Measurements from ENCODE around the gene DNAH14. TPM values are rescaled to one million over a fixed set of nuclear protein-coding genes. Genes with fewer than 3 reads are reported as not detected.
A peak's percentile ranks its signal among the peaks of the same experiment; 100 is the strongest.

DNAH14 gene
- total and polyA plus RNA-seq, 10 of the 15 experiments (the other 5 are each of a cell fraction or from before 2014, with no cell fraction given) = 2.0 to 7.9 (median 4.8) TPM

DNA sequence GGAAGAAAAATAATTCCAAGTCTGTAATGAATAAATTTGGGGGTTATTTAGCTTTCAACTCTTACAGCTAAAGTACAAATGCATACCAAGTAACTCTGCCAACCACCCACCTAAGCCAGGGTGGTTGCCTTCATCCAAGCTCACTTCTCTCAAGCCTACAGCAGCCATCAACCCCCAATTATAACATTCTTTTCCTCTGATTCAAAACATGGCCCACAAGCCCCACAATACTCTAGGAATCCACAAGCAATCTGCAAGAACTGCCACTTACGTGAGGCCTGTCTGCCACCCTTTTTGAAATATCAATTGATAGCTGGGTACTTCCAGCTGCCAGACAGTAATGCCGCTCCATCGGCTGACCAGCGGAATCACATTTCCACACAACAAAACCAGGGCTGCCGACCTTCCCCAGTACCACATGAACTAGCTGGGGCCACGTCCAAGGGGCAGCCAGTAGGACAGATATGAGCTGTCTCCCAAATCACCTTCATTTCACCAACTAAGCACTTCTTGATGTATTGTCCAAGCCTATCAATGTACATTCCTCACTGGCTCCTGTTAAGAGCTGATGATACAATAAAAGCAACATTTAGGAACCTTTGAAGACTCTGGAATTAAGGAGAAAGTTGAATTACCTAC is 495.2 kb downstream of the DNAH14 start:
- H4K20me1 ChIP-seq (ENCODE audit: control insufficient read depth, insufficient read depth) = peaks cover 7% of the 10 kb centered on the region; the same call in 1 of the 2 replicates
- H3K27ac ChIP-seq (ENCODE audit: control insufficient read depth, insufficient read depth) = peak overlapping the region; percentile 48
- H3K36me3 ChIP-seq (ENCODE audit: control insufficient read depth in 2 of 2, insufficient read depth in 2 of 2, low read length in 1 of 2) = peaks cover 1 to 24% of the 10 kb centered on the region in 2 experiments
- TF ChIP-seq ZBED1 (IDR thresholded peaks at IDR 0.05; ENCODE audit: borderline replicate concordance) (no peak), CHD1 (IDR thresholded peaks at IDR 0.05; ENCODE audit: low read depth, low read length) (no peak), NFYB (IDR thresholded peaks at IDR 0.05; ENCODE audit: insufficient read depth, low read depth, low read length) (no peak), WRNIP1 (IDR thresholded peaks at IDR 0.05; ENCODE audit: borderline replicate concordance, low read depth, low read length) (no peak)
- TF ChIP-seq, protein P1, sequence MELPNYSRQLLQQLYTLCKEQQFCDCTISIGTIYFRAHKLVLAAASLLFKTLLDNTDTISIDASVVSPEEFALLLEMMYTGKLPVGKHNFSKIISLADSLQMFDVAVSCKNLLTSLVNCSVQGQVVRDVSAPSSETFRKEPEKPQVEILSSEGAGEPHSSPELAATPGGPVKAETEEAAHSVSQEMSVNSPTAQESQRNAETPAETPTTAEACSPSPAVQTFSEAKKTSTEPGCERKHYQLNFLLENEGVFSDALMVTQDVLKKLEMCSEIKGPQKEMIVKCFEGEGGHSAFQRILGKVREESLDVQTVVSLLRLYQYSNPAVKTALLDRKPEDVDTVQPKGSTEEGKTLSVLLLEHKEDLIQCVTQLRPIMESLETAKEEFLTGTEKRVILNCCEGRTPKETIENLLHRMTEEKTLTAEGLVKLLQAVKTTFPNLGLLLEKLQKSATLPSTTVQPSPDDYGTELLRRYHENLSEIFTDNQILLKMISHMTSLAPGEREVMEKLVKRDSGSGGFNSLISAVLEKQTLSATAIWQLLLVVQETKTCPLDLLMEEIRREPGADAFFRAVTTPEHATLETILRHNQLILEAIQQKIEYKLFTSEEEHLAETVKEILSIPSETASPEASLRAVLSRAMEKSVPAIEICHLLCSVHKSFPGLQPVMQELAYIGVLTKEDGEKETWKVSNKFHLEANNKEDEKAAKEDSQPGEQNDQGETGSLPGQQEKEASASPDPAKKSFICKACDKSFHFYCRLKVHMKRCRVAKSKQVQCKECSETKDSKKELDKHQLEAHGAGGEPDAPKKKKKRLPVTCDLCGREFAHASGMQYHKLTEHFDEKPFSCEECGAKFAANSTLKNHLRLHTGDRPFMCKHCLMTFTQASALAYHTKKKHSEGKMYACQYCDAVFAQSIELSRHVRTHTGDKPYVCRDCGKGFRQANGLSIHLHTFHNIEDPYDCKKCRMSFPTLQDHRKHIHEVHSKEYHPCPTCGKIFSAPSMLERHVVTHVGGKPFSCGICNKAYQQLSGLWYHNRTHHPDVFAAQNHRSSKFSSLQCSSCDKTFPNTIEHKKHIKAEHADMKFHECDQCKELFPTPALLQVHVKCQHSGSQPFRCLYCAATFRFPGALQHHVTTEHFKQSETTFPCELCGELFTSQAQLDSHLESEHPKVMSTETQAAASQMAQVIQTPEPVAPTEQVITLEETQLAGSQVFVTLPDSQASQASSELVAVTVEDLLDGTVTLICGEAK (IDR thresholded peaks at IDR 0.05; ENCODE audit: borderline replicate concordance) = no peak
- TF ChIP-seq, protein P2, sequence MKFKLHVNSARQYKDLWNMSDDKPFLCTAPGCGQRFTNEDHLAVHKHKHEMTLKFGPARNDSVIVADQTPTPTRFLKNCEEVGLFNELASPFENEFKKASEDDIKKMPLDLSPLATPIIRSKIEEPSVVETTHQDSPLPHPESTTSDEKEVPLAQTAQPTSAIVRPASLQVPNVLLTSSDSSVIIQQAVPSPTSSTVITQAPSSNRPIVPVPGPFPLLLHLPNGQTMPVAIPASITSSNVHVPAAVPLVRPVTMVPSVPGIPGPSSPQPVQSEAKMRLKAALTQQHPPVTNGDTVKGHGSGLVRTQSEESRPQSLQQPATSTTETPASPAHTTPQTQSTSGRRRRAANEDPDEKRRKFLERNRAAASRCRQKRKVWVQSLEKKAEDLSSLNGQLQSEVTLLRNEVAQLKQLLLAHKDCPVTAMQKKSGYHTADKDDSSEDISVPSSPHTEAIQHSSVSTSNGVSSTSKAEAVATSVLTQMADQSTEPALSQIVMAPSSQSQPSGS (IDR thresholded peaks at IDR 0.05; ENCODE audit: low read length) = no peak
- no peak for DNase-seq (ENCODE audit: low read depth, low spot score)
- no peaks in the 10 kb centered on the region for H3K27me3 ChIP-seq (replicated peaks in 1 of 2; ENCODE audit: control insufficient read depth in 2 of 2, insufficient read depth in 2 of 2, low read length in 1 of 2)
- no peak for FAIRE-seq
- H3K9ac ChIP-seq (ENCODE audit: control insufficient read depth, insufficient read depth, low read length) = 0 out of 2 replicates have a peak overlapping the region, but pooled peaks have one; percentile 2
- CTCF ChIA-PET = interaction anchor here (0.6 to 3.7 kb wide), 8 partner anchors 11 to 640 kb away, joined by 3 to 42 read pairs (median 4); no protein-coding TSS in a partner anchor
- intact Hi-C loops (cut with micrococcal nuclease; ENCODE audit: unreplicated experiment) = no loop called here
- ATAC-seq = no peak
- no TSS peak for BruUV-seq (replicated peaks)
- 76% methylated on average over 6 of the region's 6 CpGs for WGBS (ENCODE audit: insufficient coverage, insufficient replicate concordance, low lambda C conversion rate, missing lambda C conversion rate)
- RAD21 ChIA-PET (ENCODE audit: unreplicated experiment) = interaction anchor here (0.7 to 2.4 kb wide), 12 partner anchors 8 to 446 kb away, joined by 3 to 22 read pairs (median 4); no protein-coding TSS in a partner anchor
- no peaks in the 10 kb centered on the region for H3K9me3 ChIP-seq (replicated peaks; ENCODE audit: control insufficient read depth, insufficient read depth, low read length)
- H3K4me1 ChIP-seq (ENCODE audit: control insufficient read depth, insufficient read depth, low read length) = peaks cover 19% of the 10 kb centered on the region
- in situ Hi-C loops (cut with MboI) = no loop called here
- H3K4me2 ChIP-seq (ENCODE audit: control insufficient read depth, insufficient read depth) = peak overlapping the region; percentile 99
- H3K4me3 ChIP-seq = peak overlapping the region; percentile 80
- POLR2A ChIA-PET = interaction anchor here (0.6 to 2.2 kb wide), 6 partner anchors 9 to 1424 kb away, joined by 3 to 11 read pairs (median 7); partner anchors contain the start of gene SDE2
- no peak overlapping the region for H2AFZ ChIP-seq (ENCODE audit: control insufficient read depth, low read depth, low read length)
- SMC1A ChIA-PET (ENCODE audit: uncharacterized antibody, unreplicated experiment) = interaction anchor here (0.6 to 8.1 kb wide), 14 partner anchors 9 to 570 kb away, joined by 3 to 108 read pairs (median 4); no protein-coding TSS in a partner anchor
- peaks cover 73% of the 10 kb centered on the region for H3K79me2 ChIP-seq (ENCODE audit: control insufficient read depth, insufficient read depth, low read length)

All from GM12878 (cell line).